A204.1 (cell line): Measurements from ENCODE around the gene MMD2.
"Not testable (repeated sequence)": the region's sequence is repeated elsewhere in the genome, so short reads cannot be mapped to it uniquely, and the experiment has no call there.

Experiments used
- FAIRE-seq: peaks from 2 replicates; lab custom pipeline; 2012; peaks lifted over from hg19 to GRCh38; lab: Jason Lieb, UNC

Gene MMD2, protein sequence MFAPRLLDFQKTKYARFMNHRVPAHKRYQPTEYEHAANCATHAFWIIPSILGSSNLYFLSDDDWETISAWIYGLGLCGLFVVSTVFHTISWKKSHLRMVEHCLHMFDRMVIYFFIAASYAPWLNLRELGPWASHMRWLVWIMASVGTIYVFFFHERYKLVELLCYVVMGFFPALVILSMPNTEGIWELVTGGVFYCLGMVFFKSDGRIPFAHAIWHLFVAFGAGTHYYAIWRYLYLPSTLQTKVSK

DNA sequence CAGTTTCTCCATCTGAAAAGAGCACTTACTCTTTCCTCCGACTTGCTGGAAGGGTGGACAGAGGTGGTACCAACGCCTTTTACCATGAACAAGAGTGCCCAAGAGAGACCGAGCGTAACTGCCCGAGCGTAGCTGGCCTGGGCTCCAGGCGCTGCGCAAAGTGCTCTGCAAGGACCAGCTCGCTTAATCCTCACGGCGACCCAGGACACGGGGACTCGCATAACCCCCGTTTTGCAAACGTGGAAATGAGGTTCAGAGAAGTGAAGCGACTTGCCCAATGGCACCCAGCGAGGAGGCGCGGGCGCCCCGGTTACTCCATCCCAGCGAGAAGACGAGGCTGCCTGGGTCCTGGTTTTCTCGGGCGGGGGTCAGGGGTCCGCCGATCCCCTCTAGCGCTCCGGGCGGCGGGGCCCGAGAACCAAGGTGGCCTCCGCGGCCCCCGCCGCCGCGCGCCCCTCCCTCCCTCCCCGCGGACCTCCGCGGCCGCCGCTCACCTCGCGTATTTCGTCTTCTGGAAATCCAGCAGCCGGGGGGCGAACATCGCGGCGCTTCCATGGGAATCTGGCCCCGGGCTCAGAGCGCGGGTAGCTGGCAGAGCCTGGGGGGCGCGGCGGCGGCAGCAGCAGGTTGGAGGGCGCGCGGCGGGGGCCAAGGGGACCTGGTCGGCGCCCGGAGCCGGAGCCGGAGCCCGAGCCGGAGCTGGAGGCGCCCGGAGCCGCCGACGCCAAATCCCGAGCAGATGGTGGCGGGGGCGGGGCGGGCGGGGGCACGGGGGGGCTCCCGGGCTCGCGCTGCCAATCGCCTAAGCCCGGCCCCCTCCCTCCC lies at the start of gene MMD2:
TSS of gene MMD2 (minus strand) at position 711 of the 825 bp plus-strand sequence. CDS start at position 541, 170 bp downstream.
- FAIRE-seq: no peak

DNA sequence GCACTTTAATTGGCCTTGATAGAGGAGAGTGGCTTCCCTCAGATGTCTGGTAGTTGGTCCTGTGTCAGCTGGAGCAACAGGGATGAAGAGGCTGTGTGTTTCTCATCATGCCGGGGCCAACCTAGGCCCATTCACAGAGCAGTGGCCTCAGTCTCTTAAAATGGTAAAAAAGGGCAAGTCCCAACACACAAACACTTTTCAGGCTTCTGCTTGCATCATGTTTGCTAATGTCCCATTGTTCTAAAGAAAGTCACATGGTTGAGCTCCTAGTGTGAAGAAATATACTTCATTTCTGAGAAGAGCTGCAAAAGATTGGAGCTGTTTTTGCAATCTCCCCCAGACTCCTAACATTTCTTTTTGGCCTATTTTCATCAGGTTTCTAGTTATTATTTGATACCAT lies 46.1 kb upstream of the MMD2 start:
- FAIRE-seq: no peak

DNA sequence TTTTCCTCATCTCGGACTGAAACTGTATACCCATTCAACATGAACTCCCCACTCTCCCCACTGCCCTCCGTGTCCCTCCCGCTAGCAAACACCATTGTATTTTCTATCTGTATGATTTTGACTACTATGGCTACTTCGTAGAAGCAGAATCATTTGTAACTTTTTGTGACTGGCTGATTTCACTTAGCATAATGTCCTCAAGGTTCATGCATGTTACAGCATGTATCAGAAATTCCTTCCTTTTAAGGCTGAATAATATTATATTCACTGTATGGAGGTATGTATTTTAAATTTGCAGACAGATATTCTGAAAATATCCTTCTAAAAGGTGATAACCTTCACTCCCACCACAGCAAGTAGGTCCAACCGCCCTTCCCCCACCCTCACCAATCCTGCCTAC lies 42.9 kb upstream of the MMD2 start:
- no peak for FAIRE-seq

DNA sequence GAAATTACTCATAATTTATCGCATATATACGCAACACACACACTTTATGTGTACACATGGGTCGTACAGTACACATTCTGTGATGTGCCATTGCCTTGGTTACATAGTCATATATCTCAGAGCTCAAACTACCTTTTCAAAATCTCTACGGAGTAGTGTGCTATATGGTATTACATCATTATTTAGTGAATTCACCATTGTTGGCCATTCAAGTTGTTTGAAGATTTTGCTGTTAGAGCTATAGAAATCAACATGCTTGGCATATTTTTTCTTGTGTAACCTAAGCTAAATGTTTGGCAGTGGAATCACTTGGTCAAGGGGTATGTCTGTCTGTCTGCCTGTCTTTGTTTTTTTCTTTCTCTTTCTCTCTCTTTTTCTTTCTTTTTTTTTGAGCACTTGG lies 42.0 kb upstream of the MMD2 start:
- no peak for FAIRE-seq

DNA sequence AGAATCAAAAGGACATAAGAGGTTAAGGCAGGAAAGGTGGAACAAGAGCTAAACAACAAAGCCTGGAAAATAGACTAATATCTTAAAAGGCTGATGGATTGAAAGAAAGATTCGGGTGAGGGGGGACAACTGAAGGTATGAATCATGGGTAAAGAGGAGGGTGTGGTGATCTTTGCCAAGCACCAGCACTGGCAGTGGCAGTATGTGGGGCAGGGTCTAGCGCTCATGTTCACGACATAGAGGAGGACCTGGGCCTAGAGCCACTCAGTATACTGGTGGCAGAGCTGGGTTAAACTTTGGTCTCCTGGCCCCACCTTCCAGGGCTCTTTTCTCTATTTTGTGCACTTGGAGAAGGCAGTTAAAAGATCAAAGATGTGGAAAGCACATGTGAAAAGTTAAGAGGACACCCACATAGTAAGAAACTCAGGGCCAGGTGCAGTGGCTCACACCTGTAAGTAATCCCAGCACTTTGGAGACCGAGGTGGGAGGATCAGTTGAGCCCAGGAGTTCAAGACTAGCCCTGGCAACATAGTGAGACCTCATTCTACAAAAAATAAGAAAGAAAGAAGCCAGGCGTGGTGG lies 40.5 kb upstream of the MMD2 start:
- FAIRE-seq: no peak

DNA sequence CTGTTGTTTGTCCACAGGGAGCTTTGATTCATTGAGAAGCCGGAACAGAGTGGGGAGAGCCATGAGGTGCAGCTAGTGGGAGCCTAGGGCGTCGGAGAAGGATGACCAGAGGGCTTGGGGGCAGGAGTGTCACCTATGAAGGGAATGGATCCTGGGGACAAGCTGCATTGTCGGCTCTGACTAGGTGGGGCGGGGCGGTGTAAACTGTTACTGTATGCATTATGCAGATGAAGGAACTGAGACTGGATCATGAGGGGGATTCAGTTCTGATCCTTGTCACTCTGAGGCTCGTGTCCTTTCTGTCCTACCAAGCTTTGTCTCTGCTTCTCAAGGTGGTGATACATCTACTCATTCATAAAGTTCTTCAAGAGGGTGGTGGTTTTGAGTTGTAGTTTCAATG lies 39.9 kb upstream of the MMD2 start:
- no peak for FAIRE-seq

DNA sequence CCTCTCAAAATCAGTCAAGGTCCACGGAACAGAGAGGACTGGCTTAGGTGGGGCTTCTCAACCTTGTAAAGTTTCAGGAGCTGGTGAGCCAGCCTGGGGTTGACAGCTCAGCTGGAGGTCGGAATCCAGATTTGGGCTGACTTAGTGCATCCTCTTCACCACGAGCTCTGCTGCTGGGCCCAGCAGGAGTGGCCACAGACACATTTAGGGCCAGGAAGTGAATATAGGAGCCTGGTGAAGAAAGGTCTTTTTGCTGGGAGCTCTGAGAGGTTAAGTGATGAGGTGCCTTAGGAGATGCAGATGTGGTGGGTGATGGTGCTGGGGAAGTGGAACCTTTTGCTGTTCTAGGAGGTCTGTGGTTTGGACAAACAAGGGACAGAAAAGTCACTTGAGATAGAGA lies 39.3 kb upstream of the MMD2 start:
- no peak for FAIRE-seq

DNA sequence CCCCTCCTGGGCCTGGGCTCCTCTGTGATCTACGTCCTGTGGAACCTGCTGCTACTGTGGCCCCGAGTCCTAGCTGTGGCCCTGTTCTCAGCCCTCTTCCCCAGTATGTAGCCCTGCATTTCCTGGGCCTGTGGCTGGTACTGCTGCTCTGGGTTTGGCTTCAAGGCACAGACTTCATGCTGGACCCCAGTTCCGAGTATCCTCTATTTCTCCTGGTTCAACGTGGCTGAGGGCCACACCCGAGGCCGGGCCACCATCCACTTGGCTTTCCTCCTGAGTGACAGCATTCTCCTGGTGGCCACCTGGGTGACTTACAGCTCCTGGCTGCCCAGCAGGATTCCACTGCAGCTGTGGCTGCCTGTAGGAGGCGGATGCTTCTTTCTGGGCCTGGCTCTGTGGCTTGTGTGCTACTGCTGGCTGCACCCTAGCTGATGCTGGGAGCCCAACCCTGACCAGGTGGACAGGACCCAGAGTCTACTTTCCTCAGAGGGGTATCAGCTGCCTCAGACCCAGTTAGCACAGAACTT lies 37.8 kb upstream of the MMD2 start:
- FAIRE-seq: no peak

DNA sequence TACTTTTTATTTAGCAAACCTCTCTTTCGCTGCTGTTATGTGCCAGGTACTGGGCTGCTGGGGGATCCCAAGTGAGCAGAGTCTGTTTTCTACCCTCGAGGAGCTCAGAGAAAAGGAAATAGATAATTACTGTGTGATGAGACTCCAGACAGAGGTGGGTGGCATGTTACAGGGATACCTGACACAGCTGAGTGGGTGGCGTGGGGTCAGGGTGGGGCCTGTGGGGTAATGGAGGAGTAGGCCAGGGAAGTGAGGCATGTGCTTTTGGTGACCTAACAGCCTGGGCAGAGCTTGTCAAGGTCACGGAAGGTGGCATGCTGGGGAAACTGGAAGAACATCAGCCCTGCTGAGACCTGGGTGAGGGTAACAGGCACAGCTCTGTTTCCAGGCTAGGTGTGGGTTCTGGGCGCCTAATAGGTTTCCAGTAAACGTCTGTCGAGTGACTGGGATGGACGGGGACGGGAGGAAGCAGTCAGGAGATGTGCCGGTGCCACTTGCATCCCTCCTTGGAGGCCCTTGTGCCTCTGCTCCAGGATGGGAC lies 36.5 kb upstream of the MMD2 start:
- no peak for FAIRE-seq

DNA sequence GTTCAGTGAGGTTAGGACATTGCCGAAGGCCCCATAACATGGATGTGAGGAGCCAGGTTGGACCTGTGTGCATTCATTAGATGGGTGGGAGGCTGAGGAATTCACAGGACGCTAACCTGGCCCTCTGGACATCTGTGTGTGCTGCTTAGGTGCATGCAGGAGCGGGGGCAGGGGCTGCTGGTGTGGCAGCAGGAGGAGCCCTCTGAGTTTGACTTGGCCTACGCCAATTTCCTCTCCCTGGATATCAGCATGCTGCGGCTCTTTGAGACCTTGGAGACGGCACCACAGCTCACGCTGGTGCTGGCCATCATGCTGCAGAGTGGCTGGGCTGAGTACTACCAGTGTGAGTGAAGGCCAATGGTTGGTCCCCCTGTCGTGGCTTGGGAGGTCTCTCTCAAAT lies 34.5 kb upstream of the MMD2 start:
- no peak for FAIRE-seq

DNA sequence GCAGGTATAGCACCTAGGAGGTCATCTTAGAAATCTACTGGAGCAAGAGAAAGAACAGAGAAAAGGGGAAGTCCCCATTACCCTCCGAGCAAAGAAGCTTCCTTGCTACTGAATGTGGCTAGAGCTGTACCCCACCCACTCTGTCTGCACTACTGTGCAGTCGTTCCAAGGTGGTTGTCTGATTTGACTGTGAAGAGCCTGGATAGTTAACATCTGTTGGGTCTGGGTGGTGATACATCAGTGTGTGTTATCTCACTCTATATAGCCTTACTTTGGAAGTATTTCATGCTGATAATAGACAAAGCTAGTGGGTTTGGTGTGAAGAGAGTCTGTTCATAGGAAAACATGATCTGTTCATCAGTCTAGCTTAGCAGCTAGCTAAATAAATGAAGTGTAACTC lies 23.8 kb upstream of the MMD2 start:
- not testable (repeated sequence) for FAIRE-seq

DNA sequence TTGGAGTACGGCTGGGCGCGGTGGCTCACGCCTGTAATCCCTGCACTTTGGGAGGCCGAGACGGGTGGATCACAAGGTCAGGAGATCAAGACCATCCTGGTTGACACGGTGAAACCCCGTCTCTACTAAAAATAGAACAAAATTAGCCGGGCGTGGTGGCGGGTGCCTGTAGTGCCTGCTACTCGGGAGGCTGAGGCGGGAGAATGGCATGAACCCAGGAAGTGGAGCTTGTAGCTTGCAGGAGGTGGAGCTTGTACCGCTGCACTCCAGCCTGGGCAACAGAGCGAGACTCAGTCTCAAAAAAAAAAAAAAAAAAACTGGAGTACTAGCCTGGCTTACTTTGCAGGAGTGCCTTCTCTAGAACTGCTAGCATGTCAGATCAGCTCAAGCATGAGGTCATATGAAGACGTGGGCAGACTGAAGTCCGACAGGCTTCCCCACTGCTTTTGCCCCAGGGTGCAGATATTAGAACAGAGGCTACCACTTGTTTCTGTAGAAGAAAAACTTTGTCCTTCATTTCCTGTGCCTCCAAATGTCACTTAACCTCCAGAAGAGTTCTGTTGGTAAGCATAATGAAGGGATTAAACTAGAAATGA lies 22.4 kb upstream of the MMD2 start:
- not testable (repeated sequence) for FAIRE-seq

DNA sequence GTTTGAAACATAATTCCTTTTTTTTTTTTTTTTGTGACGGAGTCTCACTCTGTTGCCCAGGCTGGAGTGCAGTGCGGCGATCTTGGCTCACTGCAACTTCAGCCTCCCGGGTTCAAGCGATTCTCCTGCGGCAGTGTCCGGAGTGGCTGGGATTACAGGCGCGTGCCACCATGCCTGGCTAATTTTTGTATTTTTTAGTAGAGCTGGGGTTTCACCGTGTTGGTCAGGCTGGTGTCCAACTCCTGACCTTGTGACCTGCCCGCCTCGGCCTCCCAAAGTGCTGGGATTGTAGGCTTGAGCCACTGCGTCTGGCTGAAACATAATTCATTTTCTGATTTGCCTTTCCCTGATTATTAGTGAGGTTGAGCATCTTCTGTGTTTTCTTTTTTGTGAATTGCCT lies 16.6 kb upstream of the MMD2 start:
- not testable (repeated sequence) for FAIRE-seq

DNA sequence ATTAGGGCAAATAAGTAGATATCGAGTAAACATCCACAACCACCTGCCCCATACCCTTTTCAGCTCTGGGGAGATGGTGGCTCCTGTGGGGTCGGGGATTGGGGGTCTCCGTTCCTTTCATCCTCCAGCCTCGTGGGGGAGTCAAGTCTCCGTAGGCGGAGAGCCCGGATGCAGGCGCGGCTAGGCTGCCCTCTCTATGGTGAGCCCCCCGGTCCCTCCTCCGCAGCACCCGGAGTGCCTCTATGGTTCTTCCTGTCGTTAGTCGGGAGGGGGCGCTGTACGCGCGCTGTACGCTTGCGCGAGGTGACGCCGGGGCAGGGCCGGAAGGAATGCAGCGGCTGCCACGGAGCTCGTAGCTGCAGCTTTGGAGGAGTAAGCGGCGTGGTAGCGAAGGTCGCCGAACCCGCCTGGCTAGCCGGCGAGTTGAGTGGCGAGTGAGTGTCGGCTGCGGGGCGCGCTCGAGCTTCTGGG lies 14.8 kb upstream of the MMD2 start:
- FAIRE-seq: no peak

DNA sequence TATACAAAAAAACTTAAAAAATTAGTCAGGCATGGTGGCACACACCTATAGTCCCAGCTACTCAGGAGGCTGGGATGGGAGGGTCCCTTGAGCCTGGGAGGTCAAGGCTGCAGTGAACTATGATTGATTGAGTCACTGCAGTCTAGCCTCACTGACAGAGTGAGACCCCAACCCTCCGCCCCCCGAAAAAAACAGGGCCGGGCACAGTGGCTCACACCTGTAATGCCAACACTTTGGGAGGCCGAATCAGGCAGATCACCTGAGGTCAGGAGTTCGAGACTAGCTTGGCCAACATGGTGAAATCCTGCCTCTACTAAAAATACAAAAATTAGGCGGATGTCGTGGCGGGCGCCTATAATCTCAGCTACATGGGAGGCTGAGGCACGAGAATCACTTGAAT lies 13.5 kb upstream of the MMD2 start:
- FAIRE-seq: not testable (repeated sequence)

DNA sequence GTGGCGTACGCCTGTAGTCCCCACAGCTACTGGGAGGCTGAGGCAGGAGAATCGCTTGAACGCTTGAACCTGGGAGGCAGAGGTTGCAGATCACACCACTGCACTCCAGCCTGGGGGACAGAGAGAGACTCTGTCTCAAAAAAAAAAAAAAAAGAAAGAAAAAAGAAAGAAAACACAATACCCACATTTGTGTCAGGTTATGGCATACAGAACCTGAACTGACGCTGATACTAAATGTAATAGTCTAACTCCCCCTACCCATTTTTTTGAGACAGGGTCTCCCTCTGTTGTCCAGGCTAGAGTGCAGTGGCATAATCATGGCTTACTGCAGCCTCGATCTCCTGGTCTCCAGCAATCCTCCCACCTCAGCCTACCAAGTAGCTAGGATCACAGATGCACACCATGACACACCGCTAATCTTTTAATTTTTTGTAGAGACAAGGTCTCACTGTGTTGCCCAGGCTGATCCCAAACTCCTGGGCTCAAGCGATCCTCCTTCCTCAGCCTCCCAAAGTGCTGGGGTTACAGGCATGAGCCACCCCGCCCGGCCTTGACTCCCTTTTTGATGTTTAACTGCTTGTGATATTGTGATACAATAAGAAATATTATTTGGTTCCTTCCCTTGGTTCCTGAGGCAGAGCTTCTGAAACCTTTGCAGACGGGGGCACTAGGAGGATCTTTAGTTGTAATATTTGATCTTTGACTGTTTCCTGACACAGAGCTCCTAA lies 6.5 kb upstream of the MMD2 start:
- no peak for FAIRE-seq

DNA sequence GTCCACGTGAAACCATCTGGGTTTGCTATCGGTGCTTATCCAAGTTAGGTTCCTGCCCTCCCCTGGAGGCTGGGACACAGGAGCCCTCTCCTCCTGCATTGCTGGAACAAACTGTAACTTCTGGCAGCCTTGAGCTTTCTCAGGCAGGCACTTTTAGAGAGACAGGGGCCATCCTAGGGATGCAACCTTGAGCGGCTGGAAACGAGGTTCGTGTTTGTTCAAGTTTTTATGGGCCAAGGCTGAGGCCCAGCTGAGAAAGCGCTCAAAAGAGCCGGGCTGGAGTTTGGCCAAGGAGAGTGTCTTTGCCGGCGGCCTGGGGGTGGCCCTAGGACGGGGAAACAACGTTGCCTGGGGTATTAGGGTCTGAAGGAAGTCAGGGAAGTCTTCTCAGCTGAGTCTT lies 5.5 kb upstream of the MMD2 start:
- FAIRE-seq: no peak

DNA sequence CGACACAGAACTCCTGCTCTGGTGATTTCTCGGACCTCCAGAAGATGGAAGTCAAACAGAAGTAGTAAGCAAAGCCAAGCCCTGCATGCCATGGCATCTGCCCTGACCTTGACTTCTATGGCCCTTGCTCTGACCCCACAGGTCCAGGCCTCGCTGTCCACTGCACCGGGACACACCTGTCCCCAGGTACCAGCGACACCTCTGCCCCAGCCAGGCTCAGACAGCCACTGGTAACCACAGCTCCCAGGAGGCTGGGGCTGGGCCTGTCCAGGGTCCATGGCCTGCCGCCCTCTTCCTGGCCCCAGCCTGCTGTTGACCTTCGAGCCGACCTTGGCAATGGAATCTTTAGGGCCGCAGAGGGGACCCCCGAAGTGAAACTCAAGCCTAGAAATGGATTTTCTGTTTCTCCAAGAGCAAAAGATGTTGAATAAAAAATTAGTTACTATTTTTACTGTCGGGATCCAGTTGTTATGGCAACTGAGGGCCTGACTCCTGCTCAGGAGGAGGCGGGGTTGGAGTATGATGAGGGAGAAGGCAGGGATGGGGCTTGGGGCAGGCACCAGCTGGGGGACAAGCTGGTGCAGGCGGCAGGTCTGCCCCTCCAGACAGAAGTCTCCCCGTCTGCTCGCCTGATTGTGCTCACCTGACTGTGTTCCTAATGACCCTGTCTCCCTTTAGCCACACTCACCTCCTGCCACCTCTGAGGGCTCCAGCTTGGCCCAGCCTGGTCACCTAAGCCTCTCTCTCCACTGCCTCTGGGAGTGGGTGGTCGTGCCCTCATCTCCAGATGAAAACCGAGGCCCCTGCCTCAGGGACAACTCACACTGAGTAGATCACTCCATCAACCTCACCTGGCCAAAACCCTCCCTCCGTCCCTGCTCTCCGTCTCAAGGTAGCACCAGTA lies 4.1 kb upstream of the MMD2 start:
- no peak for FAIRE-seq

DNA sequence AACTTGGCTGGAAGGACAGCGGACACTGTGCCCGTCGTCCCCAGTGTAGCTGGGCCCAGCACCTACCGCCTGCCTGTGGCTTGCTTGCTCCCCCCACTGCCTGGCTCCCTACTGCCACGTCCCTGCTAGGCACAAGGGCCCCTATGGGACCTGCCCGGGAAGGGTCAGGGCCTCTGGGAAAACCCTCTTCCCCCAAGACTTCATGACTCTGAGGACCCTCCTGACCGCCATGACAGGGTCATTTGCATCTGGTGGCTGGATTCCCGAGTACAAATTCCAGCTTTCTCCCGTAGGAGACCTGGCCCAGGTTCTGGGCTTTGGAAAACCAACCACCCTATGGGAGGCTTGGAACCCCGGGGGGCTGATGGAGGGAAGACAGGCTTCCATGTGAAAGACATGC lies 1.4 kb upstream of the MMD2 start:
- no peak for FAIRE-seq

DNA sequence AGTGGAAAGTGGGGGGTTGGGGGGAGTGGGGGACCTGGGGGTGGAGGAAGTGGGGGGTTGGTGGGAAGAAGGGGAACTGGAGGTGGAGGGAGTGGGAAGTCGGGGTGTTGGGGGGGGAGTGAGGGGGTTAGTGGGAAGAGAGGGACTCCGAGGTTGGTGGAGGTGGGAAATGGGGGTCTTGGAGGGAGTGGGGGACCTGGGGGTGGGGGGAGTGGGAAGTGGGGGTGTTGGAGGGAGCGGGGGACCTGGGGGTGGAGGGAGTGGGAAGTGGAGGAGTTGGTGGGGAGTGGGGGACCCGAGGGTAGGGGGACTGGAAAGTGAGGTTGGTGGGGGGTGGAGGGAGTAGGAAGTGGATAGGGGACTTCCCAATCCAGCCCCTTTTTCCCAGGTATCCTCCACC lies 906 bp upstream of the MMD2 start:
- no peak for FAIRE-seq

DNA sequence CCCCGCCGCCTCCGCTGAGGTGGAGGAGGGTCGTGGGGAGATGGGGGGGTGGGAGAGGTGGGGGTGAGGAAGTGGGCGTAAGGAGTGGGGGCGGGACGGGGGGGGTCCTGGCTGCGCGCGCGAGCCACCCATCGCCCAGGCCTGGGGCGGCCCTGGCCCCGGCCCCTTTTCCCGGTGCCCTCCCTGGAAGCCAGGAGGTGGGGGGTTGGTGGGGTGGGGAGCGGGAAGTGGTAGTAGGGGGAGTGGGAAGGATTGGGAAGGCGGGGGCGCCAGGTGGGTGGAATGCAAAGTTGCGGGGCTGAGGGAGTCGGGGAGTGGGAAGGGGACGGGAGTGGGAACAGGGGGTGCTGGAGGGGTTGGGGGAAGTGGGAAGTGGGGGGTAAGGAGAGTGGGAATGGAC lies 319 bp upstream of the MMD2 start:
- no peak for FAIRE-seq
